T-helper 1 cell treated with Interleukin-12 subunit alpha and Interleukin-12 subunit beta and Interleukin-4 antibody, amounts not matched to agents 30 ng/mL and 1 ng/mL, for 36 hours (primary cell): ENCODE data around the gene PCDHA2. TPM values are rescaled to one million over a fixed set of nuclear protein-coding genes. Genes with fewer than 3 reads are reported as not detected.

ENCODE experiments used
- total RNA-seq: library from RNA; stranded (reverse); gene quantifications from 2 replicates; pipeline ENCODE4 v1.2.3, GENCODE V29; 2022

PCDHA2 gene
- total RNA-seq, 1 donor from 2014 or later: not detected

Other genes starting within 250 kb of the PCDHA2 start
- gene EIF4EBP3, start 247.2 kb upstream of the PCDHA2 start, total RNA-seq: 9.4 and 10.3 TPM in 2 replicates
- gene SRA1, start 237.4 kb upstream of the PCDHA2 start, total RNA-seq: 45.2 and 47.9 TPM in 2 replicates
- 26.5 and 28.4 TPM in 2 replicates for gene APBB3, start 230.3 kb upstream of the PCDHA2 start, total RNA-seq
- gene SLC35A4, start 230.0 kb upstream of the PCDHA2 start, total RNA-seq: 87.0 and 96.5 TPM in 2 replicates
- gene CD14, start 161.7 kb upstream of the PCDHA2 start, total RNA-seq: 0.51 and 0.56 TPM in 2 replicates
- gene TMCO6, start 155.4 kb upstream of the PCDHA2 start, total RNA-seq: 25.6 and 28.6 TPM in 2 replicates
- gene NDUFA2, start 147.2 kb upstream of the PCDHA2 start, total RNA-seq: 67.9 and 72.9 TPM in 2 replicates
- gene IK, start 147.0 kb upstream of the PCDHA2 start, total RNA-seq: 117 and 120 TPM in 2 replicates
- gene WDR55, start 129.9 kb upstream of the PCDHA2 start, total RNA-seq: 33.0 and 35.7 TPM in 2 replicates
- 3.9 and 4.5 TPM in 2 replicates for gene DND1, start 121.3 kb upstream of the PCDHA2 start, total RNA-seq
- 92.9 and 96.9 TPM in 2 replicates for gene HARS1, start 103.5 kb upstream of the PCDHA2 start, total RNA-seq
- gene HARS2, start 103.4 kb upstream of the PCDHA2 start, total RNA-seq: 32.0 and 34.6 TPM in 2 replicates
- 62.0 and 63.3 TPM in 2 replicates for gene ZMAT2, start 94.4 kb upstream of the PCDHA2 start, total RNA-seq
- not detected in 2 replicates for gene PCDHA1, start 8.7 kb upstream of the PCDHA2 start, total RNA-seq
- not detected in 2 replicates for gene PCDHA3, start 6.2 kb downstream of the PCDHA2 start, total RNA-seq
- not detected in 2 replicates for gene PCDHA4, start 12.2 kb downstream of the PCDHA2 start, total RNA-seq
- gene PCDHA5, start 26.8 kb downstream of the PCDHA2 start, total RNA-seq: not detected in 2 replicates
- gene PCDHA6, start 33.1 kb downstream of the PCDHA2 start, total RNA-seq: not detected in 2 replicates
- gene PCDHA7, start 39.4 kb downstream of the PCDHA2 start, total RNA-seq: not detected in 2 replicates
- gene PCDHA8, start 46.3 kb downstream of the PCDHA2 start, total RNA-seq: not detected in 2 replicates
- gene PCDHA9, start 53.5 kb downstream of the PCDHA2 start, total RNA-seq: not detected in 2 replicates
- not detected in 2 replicates for gene PCDHA10, start 61.0 kb downstream of the PCDHA2 start, total RNA-seq
- not detected in 2 replicates for gene PCDHA11, start 74.1 kb downstream of the PCDHA2 start, total RNA-seq
- not detected in 2 replicates for gene PCDHA12, start 80.5 kb downstream of the PCDHA2 start, total RNA-seq
- gene PCDHA13, start 87.3 kb downstream of the PCDHA2 start, total RNA-seq: not detected in 2 replicates
- not detected in 2 replicates for gene PCDHAC1, start 131.4 kb downstream of the PCDHA2 start, total RNA-seq
- not detected in 2 replicates for gene PCDHAC2, start 171.6 kb downstream of the PCDHA2 start, total RNA-seq